Measurements from ENCODE around the gene CELF1. TPM values are rescaled to one million over a fixed set of nuclear protein-coding genes. Genes with fewer than 3 reads are reported as not detected.
"Not testable (repeated sequence)": the region's sequence is repeated elsewhere in the genome, so short reads cannot be mapped to it uniquely, and the experiment has no call there.

The CELF1 gene
- total RNA-seq, 3 donors from 2014 or later (not counting 1 experiment from before 2014, with no cell fraction given) = 128 to 168 (median 162) TPM

DNA sequence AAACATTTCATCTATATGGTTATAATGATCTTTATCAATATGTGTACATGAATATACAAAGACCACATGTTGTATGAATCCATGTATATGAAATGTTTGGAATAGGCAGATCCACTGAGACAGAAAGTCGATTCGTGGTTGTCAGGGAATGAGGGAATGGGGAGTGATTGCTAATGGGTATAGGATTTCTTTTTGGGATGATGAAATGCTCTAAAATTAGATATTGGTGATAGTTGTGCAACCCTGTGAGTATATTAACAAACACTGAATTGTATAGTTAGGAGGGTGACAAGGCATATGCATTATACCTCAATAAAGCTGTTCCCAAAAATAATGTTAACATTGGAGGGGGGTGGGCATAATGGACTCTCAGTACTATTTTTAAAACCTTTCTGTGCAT lies 7.5 kb upstream of the CELF1 start:
- Histone ChIP-seq H3K27ac (ENCODE audit: low read length) (no peak overlapping the region), H3K36me3 (ENCODE audit: control insufficient read depth, insufficient read depth, low read length) (no peaks in the 10 kb centered on the region), H3K9me3 (ENCODE audit: control insufficient read depth, insufficient read depth, low read length) (no peaks in the 10 kb centered on the region), H3K4me1 (ENCODE audit: control insufficient read depth, insufficient read depth, low read length) (peaks cover 10% of the 10 kb centered on the region), H3K4me3 (ENCODE audit: low read length) (no peak overlapping the region), H3K27me3 (ENCODE audit: control insufficient read depth, insufficient read depth, low read length) (no peaks in the 10 kb centered on the region)
- 97% methylated on average over 2 of the region's 2 CpGs for WGBS (ENCODE audit: insufficient coverage)
- TF ChIP-seq, protein P1, sequence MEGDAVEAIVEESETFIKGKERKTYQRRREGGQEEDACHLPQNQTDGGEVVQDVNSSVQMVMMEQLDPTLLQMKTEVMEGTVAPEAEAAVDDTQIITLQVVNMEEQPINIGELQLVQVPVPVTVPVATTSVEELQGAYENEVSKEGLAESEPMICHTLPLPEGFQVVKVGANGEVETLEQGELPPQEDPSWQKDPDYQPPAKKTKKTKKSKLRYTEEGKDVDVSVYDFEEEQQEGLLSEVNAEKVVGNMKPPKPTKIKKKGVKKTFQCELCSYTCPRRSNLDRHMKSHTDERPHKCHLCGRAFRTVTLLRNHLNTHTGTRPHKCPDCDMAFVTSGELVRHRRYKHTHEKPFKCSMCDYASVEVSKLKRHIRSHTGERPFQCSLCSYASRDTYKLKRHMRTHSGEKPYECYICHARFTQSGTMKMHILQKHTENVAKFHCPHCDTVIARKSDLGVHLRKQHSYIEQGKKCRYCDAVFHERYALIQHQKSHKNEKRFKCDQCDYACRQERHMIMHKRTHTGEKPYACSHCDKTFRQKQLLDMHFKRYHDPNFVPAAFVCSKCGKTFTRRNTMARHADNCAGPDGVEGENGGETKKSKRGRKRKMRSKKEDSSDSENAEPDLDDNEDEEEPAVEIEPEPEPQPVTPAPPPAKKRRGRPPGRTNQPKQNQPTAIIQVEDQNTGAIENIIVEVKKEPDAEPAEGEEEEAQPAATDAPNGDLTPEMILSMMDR (IDR thresholded peaks at IDR 0.05) = no peak
- Mint-ChIP-seq H3K4me3 (no peak overlapping the region), H3K9me3 (no peaks in the 10 kb centered on the region), H3K4me1 (peaks cover 5 to 8% of the 10 kb centered on the region in 2 donors), H3K36me3 (no peaks in the 10 kb centered on the region), H3K27me3 (ENCODE audit: low read depth in 2 of 2) (no peaks in the 10 kb centered on the region), H3K27ac (no peak overlapping the region)
- no peak for DNase-seq
- intact Hi-C loops (cut with micrococcal nuclease) = no loop called here
- no peak for ATAC-seq

DNA sequence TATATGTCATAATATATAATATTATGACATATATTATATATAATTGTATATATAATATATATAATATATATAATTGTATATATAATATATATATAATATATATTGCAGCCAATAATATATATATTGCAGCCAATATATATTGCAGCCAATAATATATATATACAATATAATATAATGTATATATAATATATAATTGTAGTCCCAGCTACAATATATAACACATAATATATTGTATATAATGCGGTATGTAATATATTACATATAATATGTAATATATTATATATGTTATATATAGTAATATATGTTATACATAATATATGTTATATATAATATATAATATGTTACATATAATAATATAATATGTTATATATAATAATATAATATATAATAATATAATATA lies 5.8 kb upstream of the CELF1 start:
- no peaks in the 10 kb centered on the region for H3K36me3 ChIP-seq (ENCODE audit: control insufficient read depth, insufficient read depth, low read length)
- no peak for ATAC-seq
- TF ChIP-seq, protein P1 (IDR thresholded peaks at IDR 0.05) = no peak
- WGBS (ENCODE audit: insufficient coverage) = no CpG with 5 or more reads among the region's 1 CpG
- H3K4me1 ChIP-seq (ENCODE audit: control insufficient read depth, insufficient read depth, low read length) = no peaks in the 10 kb centered on the region
- no peaks in the 10 kb centered on the region for H3K4me1 Mint-ChIP-seq
- no peak overlapping the region for H3K4me3 Mint-ChIP-seq
- H3K9me3 Mint-ChIP-seq = no peaks in the 10 kb centered on the region
- no peak overlapping the region for H3K27ac Mint-ChIP-seq
- H3K36me3 Mint-ChIP-seq = no peaks in the 10 kb centered on the region
- intact Hi-C loops (cut with micrococcal nuclease) = no loop called here
- no peak overlapping the region for H3K27ac ChIP-seq (ENCODE audit: low read length)
- H3K4me3 ChIP-seq (ENCODE audit: low read length) = no peak overlapping the region
- H3K27me3 ChIP-seq (ENCODE audit: control insufficient read depth, insufficient read depth, low read length) = no peaks in the 10 kb centered on the region
- H3K9me3 ChIP-seq (ENCODE audit: control insufficient read depth, insufficient read depth, low read length) = no peaks in the 10 kb centered on the region
- no peaks in the 10 kb centered on the region for H3K27me3 Mint-ChIP-seq (ENCODE audit: low read depth in 2 of 2)
- DNase-seq = no peak

DNA sequence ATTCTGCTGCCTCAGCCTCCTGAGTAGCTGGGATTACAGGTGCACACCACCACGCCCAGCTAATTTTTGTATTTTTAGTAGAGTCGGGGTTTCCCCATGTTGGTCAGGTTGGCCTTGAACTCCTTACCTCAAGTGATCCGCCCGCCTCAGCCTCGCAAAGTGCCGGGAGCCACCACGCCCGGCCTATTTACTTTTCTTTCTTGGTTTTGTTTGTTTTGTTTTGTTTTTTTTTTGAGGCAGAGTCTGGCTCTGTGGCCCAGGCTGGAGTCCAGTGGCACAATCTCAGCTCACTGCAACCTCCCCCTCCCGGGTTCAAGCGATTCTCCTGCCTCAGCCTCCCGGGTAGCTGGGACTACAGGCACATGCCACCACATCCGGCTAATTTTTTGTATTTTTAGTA lies 4.1 kb upstream of the CELF1 start:
- H3K27ac ChIP-seq (ENCODE audit: low read length); H3K4me3 Mint-ChIP-seq; H3K36me3 ChIP-seq (ENCODE audit: control insufficient read depth, insufficient read depth, low read length); intact Hi-C loops (cut with micrococcal nuclease); H3K9me3 Mint-ChIP-seq; H3K27me3 ChIP-seq (ENCODE audit: control insufficient read depth, insufficient read depth, low read length); H3K9me3 ChIP-seq (ENCODE audit: control insufficient read depth, insufficient read depth, low read length); ATAC-seq; DNase-seq; H3K36me3 Mint-ChIP-seq; H3K4me3 ChIP-seq (ENCODE audit: low read length); H3K27ac Mint-ChIP-seq; H3K27me3 Mint-ChIP-seq (ENCODE audit: low read depth in 2 of 2): not testable (repeated sequence)
- H3K4me1 Mint-ChIP-seq = peaks cover 12 to 13% of the 10 kb centered on the region in 2 donors
- H3K4me1 ChIP-seq (ENCODE audit: control insufficient read depth, insufficient read depth, low read length) = peaks cover 11% of the 10 kb centered on the region
- 96% methylated on average over 10 of the region's 12 CpGs for WGBS (ENCODE audit: insufficient coverage)

DNA sequence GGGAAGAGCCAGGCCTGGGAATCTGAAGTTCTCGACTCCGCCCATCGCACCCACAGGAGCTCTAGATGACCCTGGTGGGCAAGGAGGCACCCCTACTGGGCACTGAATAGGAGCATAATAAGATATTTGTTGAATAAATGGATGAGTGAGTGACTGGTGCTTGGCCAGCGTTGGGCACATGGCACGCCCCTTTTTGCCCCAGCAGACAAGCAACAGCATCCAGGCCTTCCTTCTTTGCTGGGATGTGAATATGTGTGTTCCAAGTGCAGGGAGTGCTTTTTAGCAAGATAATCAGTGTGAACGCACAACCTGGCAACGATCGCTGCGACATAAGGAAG lies 443 bp upstream of the CELF1 start:
- Mint-ChIP-seq H3K9me3 (no peaks in the 10 kb centered on the region), H3K4me3 (peak overlapping the region; percentile 97), H3K4me1 (peaks cover 28 to 37% of the 10 kb centered on the region in 2 donors), H3K36me3 (no peaks in the 10 kb centered on the region), H3K27ac (peak overlapping the region; percentile 91 to 97), H3K27me3 (ENCODE audit: low read depth in 2 of 2) (no peaks in the 10 kb centered on the region)
- peak; percentile 17 to 38 (median 24) for ATAC-seq
- TF ChIP-seq, protein P1 (IDR thresholded peaks at IDR 0.05) = no peak
- intact Hi-C loops (cut with micrococcal nuclease) = loop anchor here (5.0 kb wide), 1 partner anchor 36 kb away; no protein-coding TSS in a partner anchor
- Histone ChIP-seq H3K36me3 (ENCODE audit: control insufficient read depth, insufficient read depth, low read length) (no peaks in the 10 kb centered on the region), H3K9me3 (ENCODE audit: control insufficient read depth, insufficient read depth, low read length) (no peaks in the 10 kb centered on the region), H3K4me3 (ENCODE audit: low read length) (peak overlapping the region; percentile 37), H3K4me1 (ENCODE audit: control insufficient read depth, insufficient read depth, low read length) (peaks cover 26% of the 10 kb centered on the region), H3K27me3 (ENCODE audit: control insufficient read depth, insufficient read depth, low read length) (no peaks in the 10 kb centered on the region), H3K27ac (ENCODE audit: low read length) (peak overlapping the region; percentile 58)
- 23% methylated on average over 9 of the region's 9 CpGs for WGBS (ENCODE audit: insufficient coverage)
- no peak for DNase-seq
